NB4 (cell line): ENCODE data around the gene SYT8.
"Not testable (repeated sequence)": the region's sequence is repeated elsewhere in the genome, so short reads cannot be mapped to it uniquely, and the experiment has no call there.

Experiments
- DNase-seq: peaks from one replicate; pipeline ENCODE4 v3.0.0; 2010; ENCODE audit warnings: low read depth
- H3K4me3 ChIP-seq: one replicate; pipeline ENCODE4 v1.5.1; 2011; ENCODE audit warnings: mild to moderate bottlenecking, low read depth, low read length, moderate library complexity
- MYC ChIP-seq: IDR thresholded peaks from 2 replicates; pipeline ENCODE4 v1.6.1; 2011; ENCODE audit warnings: low read depth, low read length
- POLR2A ChIP-seq: IDR thresholded peaks from 2 replicates; pipeline ENCODE4 v1.6.1; 2011; ENCODE audit warnings: mild to moderate bottlenecking; ENCODE audit not compliant: insufficient read length; ENCODE audit errors: extremely low read depth
- TF ChIP-seq, protein P1 (sequence below): IDR thresholded peaks from 2 replicates; pipeline ENCODE4 v1.6.1; 2011; ENCODE audit warnings: low read depth, low read length
- TF ChIP-seq, protein P2 (sequence below): IDR thresholded peaks from one replicate; pipeline ENCODE4 v1.5.1; 2012; ENCODE audit warnings: low read depth, low read length

Gene SYT8

DNA sequence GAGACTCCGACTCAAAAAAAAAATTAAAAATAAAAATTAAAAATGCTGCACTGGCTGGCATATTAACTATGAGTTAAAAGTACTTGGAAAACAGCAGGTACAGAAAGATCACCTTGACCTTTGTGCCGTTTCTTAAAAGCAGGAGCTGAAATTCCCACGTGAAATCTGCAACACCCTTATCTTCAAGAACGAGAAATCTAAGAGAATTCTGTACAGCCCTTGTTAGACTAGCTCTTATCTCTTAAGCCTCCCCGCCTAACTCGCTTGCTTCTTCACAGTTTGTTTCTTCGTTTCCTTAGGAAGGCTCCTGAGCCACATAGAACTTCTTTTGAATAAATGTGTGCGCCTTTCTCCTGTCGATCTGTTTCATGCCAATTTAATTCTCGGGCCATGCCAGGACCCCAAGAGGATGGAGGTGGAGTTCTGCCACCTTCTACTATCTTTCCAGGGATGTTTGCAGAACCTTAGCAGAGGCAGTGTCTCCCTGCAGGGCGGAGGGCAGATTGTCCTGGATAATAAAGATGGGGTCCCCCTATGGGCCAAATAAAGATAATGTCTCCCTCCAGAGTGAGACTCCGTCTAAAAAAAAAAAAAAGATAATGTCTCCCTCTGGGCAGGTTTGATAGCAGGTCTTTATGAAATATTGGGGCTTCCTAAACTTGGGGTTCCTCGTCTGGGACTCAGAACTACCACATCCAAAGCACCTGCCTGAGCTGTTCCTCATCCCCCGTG is 27.4 kb upstream of the SYT8 start:
- TF ChIP-seq, protein P1, sequence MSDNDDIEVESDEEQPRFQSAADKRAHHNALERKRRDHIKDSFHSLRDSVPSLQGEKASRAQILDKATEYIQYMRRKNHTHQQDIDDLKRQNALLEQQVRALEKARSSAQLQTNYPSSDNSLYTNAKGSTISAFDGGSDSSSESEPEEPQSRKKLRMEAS, result no peak
- TF ChIP-seq, protein P2, sequence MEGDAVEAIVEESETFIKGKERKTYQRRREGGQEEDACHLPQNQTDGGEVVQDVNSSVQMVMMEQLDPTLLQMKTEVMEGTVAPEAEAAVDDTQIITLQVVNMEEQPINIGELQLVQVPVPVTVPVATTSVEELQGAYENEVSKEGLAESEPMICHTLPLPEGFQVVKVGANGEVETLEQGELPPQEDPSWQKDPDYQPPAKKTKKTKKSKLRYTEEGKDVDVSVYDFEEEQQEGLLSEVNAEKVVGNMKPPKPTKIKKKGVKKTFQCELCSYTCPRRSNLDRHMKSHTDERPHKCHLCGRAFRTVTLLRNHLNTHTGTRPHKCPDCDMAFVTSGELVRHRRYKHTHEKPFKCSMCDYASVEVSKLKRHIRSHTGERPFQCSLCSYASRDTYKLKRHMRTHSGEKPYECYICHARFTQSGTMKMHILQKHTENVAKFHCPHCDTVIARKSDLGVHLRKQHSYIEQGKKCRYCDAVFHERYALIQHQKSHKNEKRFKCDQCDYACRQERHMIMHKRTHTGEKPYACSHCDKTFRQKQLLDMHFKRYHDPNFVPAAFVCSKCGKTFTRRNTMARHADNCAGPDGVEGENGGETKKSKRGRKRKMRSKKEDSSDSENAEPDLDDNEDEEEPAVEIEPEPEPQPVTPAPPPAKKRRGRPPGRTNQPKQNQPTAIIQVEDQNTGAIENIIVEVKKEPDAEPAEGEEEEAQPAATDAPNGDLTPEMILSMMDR, result peak; percentile 3
- no peak for DNase-seq
- H3K4me3 ChIP-seq, result no peak overlapping the region

DNA sequence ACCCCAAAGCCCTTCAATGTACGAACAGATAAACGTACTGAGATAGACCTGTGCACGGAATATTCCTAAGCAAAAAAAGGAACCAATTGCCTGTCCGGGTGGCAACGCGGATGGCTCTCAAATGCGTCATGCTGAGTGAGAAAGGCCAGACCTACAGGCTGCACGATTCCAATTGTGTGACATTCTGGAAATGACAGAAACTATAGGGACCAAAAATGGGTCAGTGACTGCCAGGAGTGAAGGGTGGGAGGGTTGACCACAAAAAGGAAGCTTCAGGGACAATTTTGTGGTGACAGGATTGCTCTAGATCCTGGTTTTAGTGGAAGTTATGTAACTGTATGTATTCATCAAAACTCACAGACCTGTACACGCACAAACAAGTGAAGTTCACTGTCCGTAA is 24.0 kb upstream of the SYT8 start:
- TF ChIP-seq MYC, result no peak
- TF ChIP-seq POLR2A, result no peak
- TF ChIP-seq, protein P2, result no peak
- TF ChIP-seq, protein P1, result no peak
- peak; percentile 80 for DNase-seq
- H3K4me3 ChIP-seq, result no peak overlapping the region

DNA sequence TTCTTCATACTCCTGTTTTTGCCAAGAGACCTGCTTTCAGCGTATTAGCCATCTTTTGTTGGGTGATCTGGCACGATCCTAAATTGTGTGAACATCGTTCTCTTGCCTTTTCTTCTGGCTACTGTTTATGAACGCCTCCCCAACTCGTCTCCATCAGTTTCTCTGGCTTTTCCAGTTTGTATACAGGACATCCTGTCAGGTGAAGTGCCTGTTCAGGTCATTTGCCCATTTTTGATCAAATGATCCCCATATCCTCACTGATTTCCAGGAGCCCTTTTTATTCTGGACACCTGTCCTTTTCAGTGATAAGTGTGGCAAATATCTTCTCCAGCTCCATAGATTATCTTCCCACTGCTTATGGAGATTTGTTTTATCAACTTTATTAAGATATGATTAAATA is 22.5 kb upstream of the SYT8 start:
- H3K4me3 ChIP-seq, result no peak overlapping the region
- no peak for TF ChIP-seq MYC
- no peak for TF ChIP-seq POLR2A

DNA sequence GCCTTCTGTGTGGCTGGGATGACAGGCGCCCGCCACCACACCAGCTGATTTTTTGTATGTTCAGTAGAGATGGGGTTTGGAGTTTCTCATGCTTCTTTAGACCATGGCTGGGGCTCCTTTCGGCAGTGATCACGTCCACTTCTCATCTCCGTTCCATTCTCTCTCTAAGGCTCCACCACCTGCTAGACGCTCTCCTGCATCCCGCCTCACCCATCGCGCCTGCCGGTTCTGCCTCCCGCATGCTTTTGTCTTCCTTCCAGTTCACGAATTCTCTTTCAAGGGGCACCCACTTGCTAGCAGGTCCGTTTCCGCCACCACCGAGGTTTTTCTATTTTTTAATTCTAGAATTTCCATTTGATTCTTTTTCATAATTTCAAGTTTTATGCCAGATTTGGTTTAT is 22.0 kb upstream of the SYT8 start:
- TF ChIP-seq POLR2A, result no peak
- TF ChIP-seq, protein P1, result no peak
- TF ChIP-seq MYC, result no peak
- TF ChIP-seq, protein P2, result no peak
- no peak overlapping the region for H3K4me3 ChIP-seq
- no peak for DNase-seq

More for the DNA sequence above, 22.5 kb upstream of the SYT8 start:
- DNase-seq, result no peak

DNA sequence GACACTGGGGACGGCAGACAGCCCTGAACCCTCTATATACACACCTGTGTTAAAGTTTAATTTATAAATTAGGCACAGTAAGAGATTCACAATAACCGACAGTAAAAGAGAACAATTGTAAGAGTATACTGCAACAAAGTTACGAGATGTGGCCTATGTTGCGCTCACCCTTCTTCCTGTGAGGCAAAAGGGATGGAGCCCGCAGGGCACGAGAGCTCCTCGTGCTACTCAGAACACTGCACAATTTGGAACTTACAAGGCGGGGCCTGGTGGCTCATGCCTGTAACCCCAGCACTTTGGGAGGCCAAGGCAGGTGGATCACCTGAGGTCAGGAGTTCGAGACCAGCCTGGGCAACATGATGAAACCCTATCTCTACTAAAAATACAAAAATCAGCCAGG is 21.4 kb upstream of the SYT8 start:
- not testable (repeated sequence) for DNase-seq, H3K4me3 ChIP-seq

DNA sequence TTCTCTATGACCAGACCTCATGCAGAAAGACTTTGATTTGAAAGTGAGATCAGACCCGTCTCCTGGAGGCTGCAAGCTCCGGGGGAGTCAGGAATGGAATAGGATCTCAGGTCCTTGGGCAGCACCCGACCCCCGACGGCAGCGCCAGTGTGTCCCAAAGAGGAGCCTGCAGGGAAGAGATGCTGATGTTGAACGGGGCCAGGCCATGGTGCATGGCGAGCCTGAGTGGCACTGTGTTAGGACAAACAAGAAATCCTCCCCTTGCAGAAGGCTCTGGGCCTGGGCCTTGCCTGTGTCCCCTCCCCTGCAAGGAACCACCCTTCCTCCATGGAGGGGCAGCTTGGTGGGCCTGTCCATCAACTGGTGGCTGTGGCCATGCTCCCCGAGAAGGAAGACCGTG is 20.1 kb upstream of the SYT8 start:
- no peak for DNase-seq
- no peak overlapping the region for H3K4me3 ChIP-seq
- no peak for TF ChIP-seq POLR2A
- TF ChIP-seq MYC, result no peak
- TF ChIP-seq, protein P1, result no peak
- TF ChIP-seq, protein P2, result no peak

DNA sequence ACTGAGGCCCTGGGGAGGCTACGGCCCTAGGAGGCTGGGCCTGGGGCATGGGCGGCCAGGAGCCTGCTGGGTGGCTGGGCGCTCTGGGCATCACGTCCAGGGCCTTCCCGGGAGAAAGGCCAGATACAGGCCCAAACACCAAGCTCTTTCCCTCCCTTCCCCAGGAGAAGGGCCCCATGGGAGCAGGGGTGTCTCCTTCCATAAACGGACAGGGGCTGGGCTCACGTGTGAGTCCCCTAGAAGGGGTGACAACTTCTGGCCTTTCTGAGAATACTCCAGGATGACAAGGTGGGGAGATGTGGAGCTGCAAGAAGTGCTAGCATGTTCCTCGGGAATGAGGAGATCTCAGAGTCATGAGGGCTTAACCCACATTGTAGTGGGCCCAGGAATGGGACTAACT is 19.5 kb upstream of the SYT8 start:
- H3K4me3 ChIP-seq, result no peak overlapping the region
- no peak for DNase-seq
- TF ChIP-seq POLR2A (no peak), MYC (no peak)
- TF ChIP-seq, protein P2, result no peak
- TF ChIP-seq, protein P1, result no peak
